ENCODE data around the gene NEURL1.
A peak's percentile ranks its signal among the peaks of the same experiment; 100 is the strongest.
"Not testable (repeated sequence)": the region's sequence is repeated elsewhere in the genome, so short reads cannot be mapped to it uniquely, and the experiment has no call there.

The NEURL1 gene

GRCh38 chr10:103495321-103495720 lies 1.8 kb downstream of the NEURL1 start:
- no peak for DNase-seq

- DNase-seq: no peak
Measured at GRCh38 chr10:103497161-103497915, 3.8 kb downstream of the NEURL1 start.

- DNase-seq: no peak
Measured at GRCh38 chr10:103498936-103499638, 5.6 kb downstream of the NEURL1 start.

GRCh38 chr10:103499881-103500280 lies 6.4 kb downstream of the NEURL1 start:
- DNase-seq: no peak

- no peak for DNase-seq
Measured at GRCh38 chr10:103500481-103500880, 7.0 kb downstream of the NEURL1 start.

GRCh38 chr10:103501186-103501585 lies 7.7 kb downstream of the NEURL1 start:
- no peak for DNase-seq

GRCh38 chr10:103502849-103503660 lies 9.6 kb downstream of the NEURL1 start:
- DNase-seq: no peak

- not testable (repeated sequence) for DNase-seq
Measured at GRCh38 chr10:103503777-103504176, 10.3 kb downstream of the NEURL1 start.

- peak; percentile 24 for DNase-seq
Measured at GRCh38 chr10:103504181-103504783, 10.8 kb downstream of the NEURL1 start.

GRCh38 chr10:103506061-103506460 lies 12.6 kb downstream of the NEURL1 start:
- DNase-seq: no peak

- DNase-seq: no peak
Measured at GRCh38 chr10:103507235-103508191, 14.0 kb downstream of the NEURL1 start.

- DNase-seq: no peak
Measured at GRCh38 chr10:103510046-103510685, 16.7 kb downstream of the NEURL1 start.

GRCh38 chr10:103510791-103511752 lies 17.6 kb downstream of the NEURL1 start:
- DNase-seq: no peak

- DNase-seq: no peak
Measured at GRCh38 chr10:103512166-103512565, 18.7 kb downstream of the NEURL1 start.

- DNase-seq: no peak
Measured at GRCh38 chr10:103512591-103513379, 19.3 kb downstream of the NEURL1 start.

- no peak for DNase-seq
Measured at GRCh38 chr10:103513380-103514060, 20.0 kb downstream of the NEURL1 start.

- DNase-seq: no peak
Measured at GRCh38 chr10:103514244-103514643, 20.7 kb downstream of the NEURL1 start.

- no peak for DNase-seq
Measured at GRCh38 chr10:103517234-103518085, 24.0 kb downstream of the NEURL1 start.

All from amniotic stem cell (primary cell).